Epithelial cell of prostate (primary cell): ENCODE data around the gene RHOB.
A peak's percentile ranks its signal among the peaks of the same experiment; 100 is the strongest.

Source experiments
- DNase-seq: peaks from one replicate; pipeline ENCODE4 v3.0.0-alpha.2; 2011; ENCODE audit warnings: low read depth, low spot score
- H3K27ac ChIP-seq: fragments of 450-650 bp; 2 replicates; pipeline ENCODE4 v1.5.1; 2017; ENCODE audit warnings: mild to moderate bottlenecking

RHOB gene

DNA sequence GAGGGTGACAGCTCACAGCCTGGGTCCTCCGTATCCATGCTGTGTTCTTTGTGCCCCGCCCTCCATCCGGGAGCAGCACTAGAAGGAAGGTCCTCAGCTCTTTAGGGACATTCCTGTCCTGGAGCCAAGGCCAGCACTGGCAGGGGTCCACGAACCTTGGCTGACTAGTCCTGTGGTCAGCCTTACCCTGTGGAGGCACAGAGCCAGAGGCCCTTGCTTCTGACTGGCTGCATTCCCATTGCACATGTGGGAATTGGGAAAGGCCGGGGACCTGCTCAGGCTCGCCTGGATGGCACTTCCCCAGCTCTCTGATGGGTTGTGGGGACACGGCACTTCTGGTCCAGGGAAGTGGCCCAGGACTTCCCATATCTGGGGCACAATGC is 24.9 kb upstream of the RHOB start:
- DNase-seq = no peak
- H3K27ac ChIP-seq = no peak overlapping the region

DNA sequence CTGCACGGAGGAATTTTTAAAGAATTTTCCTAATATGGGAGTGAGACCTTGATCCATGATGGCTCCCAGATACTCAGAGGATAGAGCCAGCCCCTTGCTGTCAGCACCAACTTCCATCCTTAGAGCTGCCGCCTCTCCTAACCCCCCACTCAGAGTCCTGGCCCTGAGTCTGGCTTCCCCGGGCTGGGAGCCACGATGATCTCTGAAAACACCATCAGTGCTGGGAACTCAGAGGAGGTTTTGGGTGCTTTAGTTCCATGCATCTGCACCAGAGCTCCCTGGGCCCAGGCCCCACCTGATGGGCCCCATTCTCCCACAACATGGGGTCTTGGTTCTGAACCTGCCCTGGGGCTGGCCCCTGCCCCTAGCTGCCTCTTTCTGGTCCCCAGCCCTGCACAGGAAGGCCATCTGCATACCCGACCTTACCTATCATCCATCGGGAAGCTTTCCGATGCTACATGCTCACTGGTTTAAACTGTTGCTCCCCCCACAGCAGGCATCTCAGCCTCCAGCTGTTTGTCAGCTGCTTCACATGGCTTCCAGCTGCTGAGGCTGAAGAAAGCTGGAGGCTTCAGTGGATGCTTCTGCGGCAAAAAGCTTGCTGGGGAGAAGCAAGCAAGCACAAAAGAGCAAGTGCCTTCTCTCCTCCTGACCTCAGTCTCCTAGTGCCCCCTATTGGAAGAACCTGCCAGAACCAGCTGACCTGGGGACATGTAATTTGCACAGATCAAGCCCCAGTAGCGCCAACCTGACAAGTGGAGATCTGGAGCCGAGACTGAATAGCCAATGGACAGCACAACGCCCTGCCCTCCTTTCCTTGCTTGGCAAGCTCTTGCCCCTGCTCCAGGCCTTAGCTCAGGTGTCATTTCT is 24.2 kb upstream of the RHOB start:
- no peak overlapping the region for H3K27ac ChIP-seq
- no peak for DNase-seq

DNA sequence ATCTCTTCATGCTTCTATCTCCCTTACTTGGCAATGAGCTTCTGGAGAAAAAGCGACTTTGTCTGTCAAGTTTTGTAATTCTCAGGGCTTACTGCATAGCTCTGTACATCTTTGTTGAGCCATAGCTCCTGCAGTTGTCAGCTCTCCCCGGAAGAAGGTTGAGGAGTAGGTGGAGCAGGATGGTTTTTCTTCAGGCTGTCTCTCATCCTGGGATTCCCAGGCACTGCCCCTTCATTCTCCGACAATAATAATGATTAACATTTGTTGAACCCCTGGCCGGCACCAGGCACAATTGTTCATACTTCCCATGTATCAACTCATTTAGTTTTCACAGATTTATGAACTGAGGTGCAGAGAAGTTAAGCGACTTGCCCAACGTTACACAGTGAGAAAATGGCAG is 23.5 kb upstream of the RHOB start:
- no peak overlapping the region for H3K27ac ChIP-seq
- no peak for DNase-seq

DNA sequence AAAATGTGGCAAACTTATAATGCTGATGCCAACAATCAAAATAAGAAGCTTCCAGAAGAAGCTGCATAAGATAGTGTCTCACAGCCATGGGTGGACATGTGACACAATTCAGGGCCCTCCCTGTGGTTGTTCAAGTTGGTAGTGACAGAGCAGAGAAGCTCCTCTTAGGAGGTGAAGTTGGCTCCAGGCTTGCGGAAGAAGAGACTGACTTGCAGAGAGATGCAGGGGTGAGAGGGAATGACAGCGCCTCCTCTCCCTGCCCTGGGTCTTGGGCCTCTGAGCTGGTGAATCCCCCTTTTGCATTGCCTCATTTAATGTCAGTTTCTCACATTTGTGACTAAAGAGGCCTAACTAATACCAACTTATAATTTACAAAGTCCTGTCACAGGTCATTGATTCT is 23.0 kb upstream of the RHOB start:
- DNase-seq = no peak
- H3K27ac ChIP-seq = no peak overlapping the region

DNA sequence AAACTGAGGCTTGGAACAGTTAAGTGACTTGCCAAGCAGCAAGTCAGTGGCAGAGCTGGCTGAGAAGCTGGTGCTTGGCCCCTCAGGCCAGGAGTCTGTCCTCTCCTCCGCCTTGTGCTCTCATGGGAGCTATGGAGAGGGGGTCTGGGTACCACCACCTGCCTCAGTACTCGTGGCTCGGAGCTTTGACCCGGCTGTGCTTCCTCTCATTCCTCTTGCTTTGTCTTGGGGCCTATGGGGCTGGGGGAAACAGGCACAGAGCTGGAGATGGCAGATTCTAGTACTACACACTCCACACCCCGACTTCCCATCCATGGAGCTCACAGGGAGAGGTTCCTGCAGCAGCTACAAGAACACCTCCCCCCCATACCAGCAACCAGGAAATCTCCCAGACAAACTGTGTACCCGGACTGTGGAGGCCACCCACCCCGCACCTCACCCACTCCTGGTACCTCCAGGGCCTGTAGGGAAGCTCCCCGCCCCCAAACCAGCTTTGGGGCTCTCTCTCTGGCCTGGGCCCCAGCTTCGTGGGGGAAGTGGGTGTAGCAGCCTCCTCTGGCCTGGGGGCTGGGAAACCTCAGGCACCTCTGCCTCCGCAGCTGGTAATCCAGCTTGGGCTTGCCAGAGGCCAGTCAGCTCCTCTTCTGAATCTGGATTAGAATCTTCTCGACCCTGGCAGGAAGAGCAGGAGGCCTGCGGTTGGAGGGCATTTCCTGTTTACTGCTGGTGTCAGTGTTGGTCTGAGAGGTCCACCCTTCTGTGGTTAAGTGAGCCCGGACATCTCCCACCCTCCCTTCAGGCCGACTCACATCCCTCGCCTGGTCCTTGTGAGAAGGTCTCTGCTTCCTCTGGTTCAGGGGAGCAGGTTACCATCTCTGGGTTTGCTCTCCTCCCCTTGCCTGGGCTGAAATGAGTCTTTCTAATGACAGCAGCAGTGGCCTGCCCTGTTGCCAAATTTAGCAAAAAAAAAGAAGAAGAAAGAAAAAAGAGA is 22.3 kb upstream of the RHOB start:
- no peak for DNase-seq
- peak overlapping the region; percentile 15 for H3K27ac ChIP-seq

DNA sequence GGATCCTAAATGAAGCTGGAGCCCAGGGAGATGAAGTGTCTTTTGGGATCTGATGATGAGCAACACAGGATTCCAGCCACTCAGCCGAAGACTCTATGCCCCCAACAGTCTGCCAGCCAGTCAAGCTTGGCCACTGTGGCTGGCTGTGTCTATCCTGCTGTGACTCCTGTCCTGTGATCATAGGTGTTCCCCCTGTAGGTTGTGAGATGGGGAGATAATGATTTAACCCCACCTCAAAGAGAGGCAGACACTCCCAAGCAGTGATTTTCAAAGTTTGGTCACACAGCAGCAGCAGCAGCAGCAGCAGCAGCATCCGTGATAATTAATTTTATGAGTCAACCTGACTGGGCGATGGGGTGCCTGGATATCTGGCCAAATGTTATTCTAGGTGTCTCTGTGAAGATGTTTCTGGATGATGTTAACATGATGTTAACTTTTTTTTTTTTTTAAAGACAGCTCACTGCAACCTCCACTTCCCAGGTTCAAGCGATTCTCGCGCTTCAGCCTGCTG is 21.4 kb upstream of the RHOB start:
- no peak overlapping the region for H3K27ac ChIP-seq
- DNase-seq = no peak

DNA sequence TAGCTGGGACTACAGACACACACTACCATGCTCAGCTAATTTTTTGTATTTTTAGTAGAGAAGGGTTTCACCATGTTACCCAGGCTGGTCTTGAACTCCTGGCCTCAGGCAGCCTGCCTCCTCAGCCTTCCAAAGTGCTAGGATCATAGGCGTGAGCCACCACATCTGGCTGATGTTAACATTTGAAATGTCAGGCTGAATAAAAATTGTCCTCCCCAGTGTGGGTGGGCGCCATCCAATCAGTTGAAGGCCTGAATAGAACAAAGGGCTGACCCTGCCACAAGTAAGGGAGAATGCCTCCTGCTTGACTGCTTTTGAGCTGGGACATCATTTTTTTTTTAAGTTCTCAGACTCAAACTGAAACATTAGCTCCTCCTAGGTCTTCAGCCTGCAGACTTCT is 21.0 kb upstream of the RHOB start:
- no peak overlapping the region for H3K27ac ChIP-seq
- DNase-seq = no peak

DNA sequence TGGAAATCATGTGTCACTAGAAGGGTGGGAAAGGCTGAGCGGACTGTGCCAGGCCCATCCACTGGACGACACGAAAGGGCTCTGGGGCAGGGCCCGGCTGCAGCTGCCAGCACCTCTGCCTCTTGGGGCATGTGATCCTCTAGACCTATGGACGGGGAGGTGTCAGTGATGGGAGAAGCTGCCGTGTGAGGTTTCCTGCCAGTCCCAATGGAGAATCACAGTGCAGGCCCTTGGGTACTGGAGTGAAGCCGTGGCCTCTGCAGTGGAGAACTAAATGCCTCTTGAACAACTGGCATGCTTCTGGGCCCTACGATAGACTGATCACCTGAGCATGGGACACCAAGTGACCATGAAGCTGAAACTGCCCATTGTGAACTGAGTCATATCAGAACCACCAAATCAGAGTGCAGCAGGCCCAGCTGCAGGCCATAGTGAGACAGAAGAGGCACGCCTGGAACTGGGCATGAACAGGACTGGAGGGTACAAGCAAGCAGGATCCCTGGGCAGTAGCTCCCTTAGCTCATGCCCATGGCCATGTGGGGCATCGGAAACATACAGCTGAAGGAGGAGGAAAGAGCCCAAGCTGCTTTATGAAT is 18.8 kb upstream of the RHOB start:
- no peak overlapping the region for H3K27ac ChIP-seq
- no peak for DNase-seq

DNA sequence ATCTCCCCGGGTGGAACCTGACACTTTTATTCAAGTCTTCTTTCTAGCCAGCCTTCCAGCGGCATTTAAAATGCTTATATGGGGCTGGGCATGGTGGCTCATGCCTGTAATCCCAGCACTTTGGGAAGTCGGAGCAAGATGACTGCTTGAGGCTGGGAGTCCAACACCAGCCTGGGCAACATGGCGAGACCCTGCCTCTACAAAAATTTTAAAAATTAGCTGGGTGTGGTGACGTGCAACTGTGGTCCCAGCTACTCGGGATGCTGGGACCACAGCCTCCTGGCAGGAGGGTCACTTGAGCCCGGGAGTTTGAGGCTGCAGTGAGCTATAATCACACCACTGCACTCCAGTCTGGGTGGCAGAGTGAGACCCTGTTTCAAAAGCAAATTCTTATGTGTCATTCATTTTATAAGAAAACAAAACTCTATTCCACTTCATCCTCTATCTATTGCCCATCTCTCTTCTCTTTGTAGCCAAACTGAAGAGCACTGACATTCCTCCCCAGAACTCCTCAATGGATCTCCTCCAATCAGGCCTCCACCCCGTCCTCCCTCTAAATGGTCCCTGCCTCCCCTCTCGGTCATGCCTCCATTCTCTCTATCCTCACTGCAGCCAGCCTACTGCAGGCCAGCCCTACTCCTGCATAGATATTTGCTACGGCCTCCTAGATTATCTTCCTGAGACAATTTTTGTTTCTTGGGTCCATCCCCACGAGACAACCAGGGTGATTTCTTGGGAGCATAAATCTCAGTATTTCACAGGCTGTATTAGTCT is 18.0 kb upstream of the RHOB start:
- H3K27ac ChIP-seq = peak overlapping the region; percentile 5
- no peak for DNase-seq

DNA sequence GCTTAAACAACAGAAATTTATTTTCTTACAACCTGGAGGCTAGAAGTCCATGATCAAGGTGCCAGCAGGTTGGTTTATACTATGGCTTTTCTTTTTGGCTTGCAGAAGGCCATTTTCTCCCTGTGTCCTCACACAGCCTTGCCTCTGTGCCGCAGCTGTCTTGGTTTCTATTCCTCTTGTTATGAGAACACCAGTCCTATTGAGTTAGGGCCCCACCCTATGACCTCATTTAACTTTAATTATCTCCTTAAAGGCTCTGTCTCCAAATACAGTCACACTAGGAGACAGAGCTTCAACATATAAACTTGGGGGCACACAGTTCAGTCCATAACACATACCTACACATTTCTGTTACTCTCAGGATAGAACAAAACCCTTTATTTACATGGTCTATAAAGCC is 17.3 kb upstream of the RHOB start:
- peak overlapping the region; percentile 5 for H3K27ac ChIP-seq
- DNase-seq = no peak

DNA sequence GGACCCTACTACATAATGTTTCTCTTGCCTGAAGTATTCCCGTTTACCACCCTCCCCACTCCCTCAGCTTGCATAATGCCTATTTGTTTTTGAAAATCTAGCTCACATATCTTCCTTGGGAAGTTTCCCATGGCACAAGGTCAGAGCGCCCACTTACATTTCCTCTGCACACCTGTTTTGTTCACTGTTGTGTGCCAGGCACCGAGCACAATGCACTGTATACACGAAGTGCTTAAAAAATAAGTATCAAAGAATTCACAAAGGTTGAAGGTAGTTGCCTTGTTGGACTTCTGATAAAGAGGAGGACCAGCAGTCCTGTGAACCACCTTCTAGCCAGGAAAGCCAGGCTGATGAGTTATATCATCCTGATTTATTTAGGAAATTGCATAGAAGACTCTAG is 16.8 kb upstream of the RHOB start:
- DNase-seq = no peak
- H3K27ac ChIP-seq = no peak overlapping the region

DNA sequence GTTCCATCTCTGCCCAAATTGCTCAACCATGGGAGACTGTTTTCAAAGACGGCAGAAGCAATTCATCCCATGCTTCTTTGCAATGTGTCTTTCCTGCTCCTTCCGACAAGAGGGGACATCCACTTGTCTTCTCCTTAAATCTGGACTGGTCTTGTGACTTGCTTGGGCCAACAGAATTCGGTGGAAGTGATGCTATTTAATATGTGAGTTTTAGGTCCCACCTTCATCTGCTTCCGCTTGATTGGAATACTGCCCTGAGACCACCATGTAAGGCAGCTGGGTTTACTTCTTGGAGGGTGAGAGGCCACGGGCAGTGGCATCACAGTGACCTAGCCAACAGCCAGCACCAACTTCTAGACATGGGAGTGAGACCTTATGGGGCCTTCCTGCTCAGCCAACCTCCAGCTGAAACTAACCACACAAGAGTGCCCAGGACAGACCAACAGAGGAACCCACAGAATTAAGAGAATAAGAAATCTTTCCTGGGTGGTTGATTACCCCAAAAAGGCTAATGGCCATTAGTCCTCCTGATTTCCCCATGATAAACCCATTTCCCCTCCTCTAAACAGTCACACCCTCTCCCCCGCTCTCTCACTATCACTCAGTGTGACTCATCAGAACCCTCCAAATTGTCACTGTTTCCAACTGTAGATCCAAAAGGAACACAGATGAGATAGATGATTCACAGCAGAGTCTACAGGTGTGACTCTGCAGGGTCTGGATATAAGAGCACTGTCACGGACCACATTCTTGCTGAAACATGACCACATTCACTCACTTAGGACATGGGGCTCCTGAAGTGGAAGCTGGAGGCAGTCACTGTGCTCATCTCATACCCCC is 16.2 kb upstream of the RHOB start:
- peak; percentile 36 for DNase-seq

DNA sequence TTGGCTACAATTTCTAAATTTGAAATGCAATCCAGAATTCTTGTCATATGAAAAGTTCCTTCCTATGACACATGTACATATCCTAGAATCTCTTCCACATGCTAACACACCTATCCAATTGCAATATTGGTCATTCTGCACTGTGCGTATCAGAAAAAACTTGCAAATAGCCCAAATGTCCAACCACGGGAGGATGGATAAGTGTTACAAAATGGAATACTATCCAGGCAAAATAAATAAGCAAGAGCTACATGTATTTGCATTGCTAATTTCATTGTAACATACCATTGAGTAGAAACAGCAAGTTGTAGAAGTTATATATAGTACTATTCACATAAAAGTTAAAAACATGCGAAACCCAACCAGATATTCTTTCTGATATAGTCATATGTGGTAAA is 15.6 kb upstream of the RHOB start:
- DNase-seq = no peak
- H3K27ac ChIP-seq = peak overlapping the region; percentile 17

More for the DNA sequence above, 16.2 kb upstream of the RHOB start:
- H3K27ac ChIP-seq = peak overlapping the region; percentile 17

DNA sequence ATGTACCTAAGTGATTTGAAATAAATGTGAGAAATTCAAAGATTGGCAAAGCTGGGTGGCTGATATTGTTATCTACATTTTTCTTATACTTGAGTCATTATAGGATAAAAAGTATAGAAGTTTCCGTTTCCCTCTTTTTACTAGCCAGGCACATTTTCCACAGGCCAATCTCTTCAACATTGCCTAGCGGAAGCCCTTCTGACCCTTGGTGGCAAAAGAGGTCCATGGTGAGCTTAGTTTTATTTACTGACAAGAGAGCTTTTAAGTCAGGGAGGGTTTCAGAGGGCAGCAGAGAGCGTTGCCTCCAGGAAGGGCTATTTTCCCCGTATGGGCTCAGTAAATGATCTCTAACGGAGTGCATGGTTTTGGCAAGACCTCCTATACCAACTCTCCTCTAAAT is 15.1 kb upstream of the RHOB start:
- H3K27ac ChIP-seq = no peak overlapping the region
- no peak for DNase-seq

DNA sequence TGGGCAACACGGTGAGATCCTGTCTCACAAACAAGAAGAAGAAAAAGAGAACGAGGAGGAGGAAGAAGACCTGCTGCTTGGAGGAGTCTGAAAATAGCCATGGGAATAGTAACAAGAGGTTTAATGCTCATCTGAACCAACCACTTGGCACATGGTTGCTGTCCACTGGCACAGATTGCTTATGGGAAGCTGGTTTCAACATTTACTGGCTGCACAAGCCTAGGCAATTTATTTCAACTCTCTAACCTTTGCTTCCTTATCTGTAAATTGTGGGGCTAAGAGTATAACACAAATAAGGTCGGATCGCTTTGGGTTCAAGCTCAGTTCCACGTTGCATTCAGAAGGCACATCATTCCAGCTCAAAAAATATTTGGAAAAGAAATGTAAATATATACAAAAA is 14.2 kb upstream of the RHOB start:
- H3K27ac ChIP-seq = no peak overlapping the region
- DNase-seq = no peak

DNA sequence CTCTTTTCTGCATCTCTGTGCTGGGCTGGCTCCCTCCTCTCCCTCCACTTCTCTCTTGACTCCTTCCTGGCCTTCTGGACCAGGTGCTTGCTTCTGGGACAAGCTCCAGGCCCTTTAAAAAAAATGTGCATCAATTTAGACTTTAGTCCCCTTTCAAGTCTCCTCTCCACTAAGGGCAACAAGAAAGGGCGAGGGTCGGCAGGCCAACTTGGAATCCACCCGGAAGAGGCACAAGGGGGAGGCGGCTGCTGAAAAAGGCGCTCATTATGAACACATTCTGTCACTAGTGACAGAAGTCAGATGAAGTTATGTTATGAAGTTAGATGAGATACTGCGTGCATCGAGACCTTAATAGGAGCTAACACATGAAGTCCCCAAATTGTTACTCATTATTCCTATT is 13.6 kb upstream of the RHOB start:
- DNase-seq = no peak

DNA sequence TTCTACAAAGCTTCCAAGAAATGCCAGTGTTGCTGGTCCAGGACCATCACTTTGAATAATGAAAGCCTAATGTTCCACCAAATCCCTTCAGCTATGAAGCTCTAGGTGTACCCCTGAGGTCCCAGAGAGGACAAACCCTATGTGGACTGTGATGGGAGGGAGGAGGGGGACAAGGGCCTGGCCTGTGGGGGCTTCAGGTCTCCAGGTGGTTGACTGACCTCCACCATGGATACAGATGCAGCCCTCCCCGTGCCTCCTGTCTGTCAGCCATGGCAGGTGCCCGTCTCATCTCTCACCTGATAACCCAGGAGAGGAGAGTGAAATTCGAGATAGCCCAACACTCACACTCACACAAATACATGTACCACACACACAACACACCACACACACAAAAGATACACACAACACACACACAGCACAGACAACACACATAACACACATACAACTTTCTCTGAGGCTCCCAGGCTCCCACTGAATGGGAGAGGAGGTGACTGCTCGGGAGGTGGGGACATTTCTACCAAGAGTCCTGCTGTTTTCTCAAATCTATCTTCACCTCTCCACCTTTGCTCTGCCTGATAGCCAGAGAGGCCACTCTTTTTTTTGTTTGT is 12.8 kb upstream of the RHOB start:
- no peak overlapping the region for H3K27ac ChIP-seq
- no peak for DNase-seq

More for the DNA sequence above, 13.6 kb upstream of the RHOB start:
- H3K27ac ChIP-seq = no peak overlapping the region

DNA sequence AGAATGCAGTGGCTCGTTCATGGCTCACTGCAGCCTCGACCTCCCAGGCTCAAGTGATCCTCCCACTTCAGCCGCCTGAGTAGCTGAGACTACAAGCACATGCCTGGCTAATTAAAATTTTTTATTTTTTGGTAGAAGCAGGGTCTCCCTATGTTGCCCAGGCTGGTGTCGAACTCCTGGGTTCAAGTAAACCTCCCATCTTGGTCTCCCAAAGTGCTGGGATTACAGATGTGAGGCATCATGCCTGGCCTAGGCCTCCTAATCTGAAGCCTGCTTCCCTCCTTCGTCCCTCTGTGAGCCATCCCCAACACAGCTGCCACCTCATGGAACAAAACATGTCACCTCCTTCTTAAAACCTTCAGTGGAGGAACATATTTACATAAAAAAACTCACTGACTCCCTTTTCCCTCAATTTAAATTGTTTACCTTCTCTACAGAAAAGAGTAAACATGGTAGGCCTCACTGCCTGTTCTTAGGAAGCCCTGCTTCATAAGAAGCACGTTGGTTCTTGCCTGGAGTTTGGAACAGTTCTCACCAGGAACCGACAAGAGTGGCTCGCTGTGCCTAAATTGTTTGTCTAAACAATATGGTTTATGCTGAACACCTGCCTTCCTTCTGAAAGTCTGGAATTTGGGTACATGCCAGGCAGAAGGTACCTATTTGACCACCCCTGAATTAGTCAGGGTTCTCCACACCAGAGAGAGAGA is 12.1 kb upstream of the RHOB start:
- DNase-seq = no peak
- H3K27ac ChIP-seq = no peak overlapping the region
